ENCODE data around the gene DOC2A.

GRCh38 chr16:29990883-29991570 lies 19.8 kb downstream of the DOC2A start:
- TF ChIP-seq POLR2A (IDR thresholded peaks at IDR 0.05; ENCODE audit: low read depth, low read length) (no peak), POLR2AphosphoS5 (IDR thresholded peaks at IDR 0.05; ENCODE audit: low read depth, low read length) (no peak), TAF1 (IDR thresholded peaks at IDR 0.05; ENCODE audit: borderline replicate concordance, low read depth, low read length) (no peak)

Measured in GM12892 (cell line).